ENCODE results near the gene PALMD. TPM values are rescaled to one million over a fixed set of nuclear protein-coding genes. Genes with fewer than 3 reads are reported as not detected.

The PALMD gene
- total RNA-seq, 1 experiment from 2014 or later = 19.2 TPM

- intact Hi-C loops (cut with micrococcal nuclease; ENCODE audit: unreplicated experiment) = no loop called here
- no peak for DNase-seq
- Mint-ChIP-seq H3K36me3 (ENCODE audit: insufficient read depth, unreplicated experiment) (peaks cover 6% of the 10 kb centered on the region), H3K9me3 (ENCODE audit: low read depth, unreplicated experiment) (no peaks in the 10 kb centered on the region), H3K4me1 (ENCODE audit: low read depth, unreplicated experiment) (peaks cover 28% of the 10 kb centered on the region), H3K27me3 (ENCODE audit: unreplicated experiment) (no peaks in the 10 kb centered on the region), H3K4me3 (ENCODE audit: low read depth, unreplicated experiment) (no peak overlapping the region), H3K27ac (ENCODE audit: unreplicated experiment) (no peak overlapping the region)
- no peak for TF ChIP-seq CTCF (IDR thresholded peaks at IDR 0.05; ENCODE audit: unreplicated experiment)
- no TSS peak for BruUV-seq (replicated peaks)
- CTCF ChIA-PET = interaction anchor here (0.6 kb wide), 1 partner anchor 17 kb away, joined by 3 read pairs; no protein-coding TSS in a partner anchor
Measured at GRCh38 chr1:99652881-99653281, 7.0 kb downstream of the PALMD start.

DNA sequence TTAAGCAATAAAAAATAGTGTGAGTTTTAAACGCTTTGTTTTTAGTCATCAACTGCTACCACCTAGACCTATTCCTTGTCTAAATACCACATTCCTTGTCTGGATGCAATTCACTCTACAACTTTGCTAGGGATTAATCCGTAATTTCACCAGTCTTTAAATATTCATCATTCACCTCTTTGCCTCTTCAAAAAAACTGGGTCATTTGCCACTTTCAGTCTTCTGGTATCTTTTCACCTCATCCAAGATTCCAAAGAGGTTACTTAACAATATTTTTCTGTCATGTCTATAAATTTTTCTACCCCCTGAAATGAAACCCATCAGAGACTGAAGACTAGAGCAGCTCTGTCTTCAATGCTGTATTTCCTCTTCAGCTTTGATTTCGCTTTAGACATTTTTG, 9.5 kb downstream of the PALMD start:
- intact Hi-C loops (cut with micrococcal nuclease; ENCODE audit: unreplicated experiment) = no loop called here
- TF ChIP-seq CTCF (IDR thresholded peaks at IDR 0.05; ENCODE audit: unreplicated experiment) = no peak
- Mint-ChIP-seq H3K27me3 (ENCODE audit: unreplicated experiment) (no peaks in the 10 kb centered on the region), H3K36me3 (ENCODE audit: insufficient read depth, unreplicated experiment) (peaks cover 5% of the 10 kb centered on the region), H3K27ac (ENCODE audit: unreplicated experiment) (no peak overlapping the region), H3K4me3 (ENCODE audit: low read depth, unreplicated experiment) (no peak overlapping the region), H3K9me3 (ENCODE audit: low read depth, unreplicated experiment) (no peaks in the 10 kb centered on the region), H3K4me1 (ENCODE audit: low read depth, unreplicated experiment) (peaks cover 15% of the 10 kb centered on the region)
- no peak for DNase-seq
- CTCF ChIA-PET = no interaction called here
- no TSS peak for BruUV-seq (replicated peaks)

- BruUV-seq (replicated peaks) = no TSS peak
- Mint-ChIP-seq H3K27ac (ENCODE audit: unreplicated experiment) (no peak overlapping the region), H3K4me3 (ENCODE audit: low read depth, unreplicated experiment) (no peak overlapping the region), H3K9me3 (ENCODE audit: low read depth, unreplicated experiment) (no peaks in the 10 kb centered on the region), H3K27me3 (ENCODE audit: unreplicated experiment) (no peaks in the 10 kb centered on the region), H3K4me1 (ENCODE audit: low read depth, unreplicated experiment) (peaks cover 10% of the 10 kb centered on the region), H3K36me3 (ENCODE audit: insufficient read depth, unreplicated experiment) (peaks cover 5% of the 10 kb centered on the region)
- TF ChIP-seq CTCF (IDR thresholded peaks at IDR 0.05; ENCODE audit: unreplicated experiment) = no peak
- DNase-seq = no peak
- intact Hi-C loops (cut with micrococcal nuclease; ENCODE audit: unreplicated experiment) = no loop called here
- CTCF ChIA-PET = no interaction called here
Measured at GRCh38 chr1:99656701-99657100, 10.8 kb downstream of the PALMD start.

GRCh38 chr1:99657213-99658030, 11.5 kb downstream of the PALMD start:
- H3K27me3 Mint-ChIP-seq (ENCODE audit: unreplicated experiment) = no peaks in the 10 kb centered on the region
- H3K4me3 Mint-ChIP-seq (ENCODE audit: low read depth, unreplicated experiment) = no peak overlapping the region
- no peak for DNase-seq
- TF ChIP-seq CTCF (IDR thresholded peaks at IDR 0.05; ENCODE audit: unreplicated experiment) = no peak
- CTCF ChIA-PET = no interaction called here
- BruUV-seq (replicated peaks) = no TSS peak
- intact Hi-C loops (cut with micrococcal nuclease; ENCODE audit: unreplicated experiment) = no loop called here
- H3K36me3 Mint-ChIP-seq (ENCODE audit: insufficient read depth, unreplicated experiment) = peaks cover 5% of the 10 kb centered on the region
- H3K27ac Mint-ChIP-seq (ENCODE audit: unreplicated experiment) = no peak overlapping the region
- H3K9me3 Mint-ChIP-seq (ENCODE audit: low read depth, unreplicated experiment) = no peaks in the 10 kb centered on the region
- peaks cover 10% of the 10 kb centered on the region for H3K4me1 Mint-ChIP-seq (ENCODE audit: low read depth, unreplicated experiment)
